Epithelial cell of proximal tubule (primary cell): Measurements from ENCODE around the gene FBXW7. TPM values are rescaled to one million over a fixed set of nuclear protein-coding genes. Genes with fewer than 3 reads are reported as not detected.

Experiments
- DNase-seq: peaks from one replicate; pipeline ENCODE4 v3.0.0-alpha.2; 2011; ENCODE audit warnings: low read depth
- H3K4me3 ChIP-seq: 2 replicates; pipeline ENCODE4 v1.5.1; 2011; ENCODE audit warnings: low read depth, mild to moderate bottlenecking, low read length
- CTCF ChIP-seq: conservative IDR thresholded peaks from 2 replicates; pipeline ENCODE4 v1.5.1; 2012; ENCODE audit warnings: low read depth, mild to moderate bottlenecking, low read length
- total RNA-seq: library from RNA; depleted of rRNA; stranded (reverse); fragments of >200 nt; gene quantifications from 2 replicates; pipeline ENCODE4 v1.2.3, GENCODE V29; 2015

Gene FBXW7
- total RNA-seq, 1 donor from 2014 or later = 32.9 TPM

DNA sequence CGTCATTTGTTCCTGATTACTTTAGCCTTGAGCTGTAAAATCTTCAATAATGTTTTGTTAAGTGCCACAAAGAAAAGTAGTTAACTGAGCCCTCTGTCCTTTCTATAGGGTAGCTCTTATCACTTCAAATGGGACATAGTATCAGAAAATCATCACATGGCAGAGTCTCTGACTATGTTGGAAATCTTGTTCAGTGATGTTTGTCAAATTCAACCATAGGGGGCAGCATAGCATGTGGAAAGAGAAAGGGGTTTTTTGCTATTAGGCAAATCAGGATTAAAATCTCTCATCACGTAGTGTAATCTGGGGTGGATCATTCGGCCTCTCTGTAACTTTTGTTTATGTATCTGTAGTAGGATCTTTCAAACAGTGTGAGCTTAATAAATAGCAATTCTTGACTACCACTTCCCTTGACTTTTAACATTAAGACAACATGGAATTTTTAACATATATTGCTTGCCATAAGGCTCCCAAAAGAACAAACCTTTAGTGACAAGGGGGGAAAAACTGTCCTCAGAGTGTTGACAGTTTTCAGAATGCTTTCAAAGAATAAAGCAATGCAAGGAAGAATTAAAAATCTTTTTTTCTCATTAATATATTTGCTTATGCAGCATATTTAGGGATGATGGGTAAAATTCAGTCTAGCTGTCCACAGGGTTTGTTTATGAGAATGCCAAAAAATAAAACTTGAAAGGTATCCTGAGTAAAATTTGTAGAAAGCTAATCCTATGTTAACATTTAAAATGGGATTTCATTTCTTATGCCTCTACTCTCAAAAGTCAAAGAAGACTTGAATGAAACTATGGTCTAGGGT, 127.2 kb downstream of the FBXW7 start:
- no peak overlapping the region for H3K4me3 ChIP-seq
- peak; percentile 15 for DNase-seq
- TF ChIP-seq CTCF = peak; percentile 81

DNA sequence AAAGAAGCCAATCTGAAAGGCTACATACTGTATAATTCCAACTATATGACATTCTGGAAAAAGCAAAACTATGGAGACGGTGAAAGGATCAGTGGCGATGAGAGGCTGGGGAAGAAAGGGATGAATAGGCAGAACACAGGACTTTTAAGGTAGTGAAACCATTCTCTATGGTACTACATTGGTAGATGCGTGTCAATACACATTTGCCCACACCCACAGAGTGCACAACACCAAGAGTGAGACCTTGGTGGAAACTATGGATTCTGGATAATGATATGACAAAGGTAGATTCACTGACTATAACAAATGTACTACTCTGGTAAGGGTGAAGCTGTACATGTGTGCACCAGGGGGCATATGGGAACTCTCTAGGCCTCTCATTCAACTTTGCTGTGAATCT, 134.5 kb downstream of the FBXW7 start:
- peak; percentile 8 for TF ChIP-seq CTCF
- no peak for DNase-seq
- H3K4me3 ChIP-seq = no peak overlapping the region

- H3K4me3 ChIP-seq = no peak overlapping the region
- no peak for DNase-seq
- no peak for TF ChIP-seq CTCF
Observed at GRCh38 chr4:152399246-152399645, 136.6 kb downstream of the FBXW7 start.

GRCh38 chr4:152398060-152398459, 137.8 kb downstream of the FBXW7 start:
- TF ChIP-seq CTCF = peak; percentile 38
- no peak for DNase-seq
- H3K4me3 ChIP-seq = no peak overlapping the region

DNA sequence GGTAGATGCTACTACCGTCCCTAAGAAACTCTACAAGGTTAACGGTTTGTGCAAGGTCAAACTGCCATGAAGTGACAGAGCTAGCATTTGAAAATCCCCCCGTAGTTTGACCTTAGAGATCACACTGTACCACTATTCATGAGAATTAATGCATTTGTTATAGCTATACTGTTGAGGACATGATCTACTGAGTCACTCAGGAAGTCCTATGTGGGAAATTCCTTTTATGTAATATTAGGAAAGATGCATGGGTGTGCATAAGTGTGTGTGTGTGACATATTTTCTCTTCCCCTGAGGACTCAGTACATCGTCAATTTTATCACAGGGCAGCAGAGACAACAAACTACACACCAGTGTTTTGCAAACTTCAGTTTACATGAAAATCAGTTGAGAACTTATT, 141.1 kb downstream of the FBXW7 start:
- DNase-seq = no peak
- H3K4me3 ChIP-seq = no peak overlapping the region
- no peak for TF ChIP-seq CTCF

DNA sequence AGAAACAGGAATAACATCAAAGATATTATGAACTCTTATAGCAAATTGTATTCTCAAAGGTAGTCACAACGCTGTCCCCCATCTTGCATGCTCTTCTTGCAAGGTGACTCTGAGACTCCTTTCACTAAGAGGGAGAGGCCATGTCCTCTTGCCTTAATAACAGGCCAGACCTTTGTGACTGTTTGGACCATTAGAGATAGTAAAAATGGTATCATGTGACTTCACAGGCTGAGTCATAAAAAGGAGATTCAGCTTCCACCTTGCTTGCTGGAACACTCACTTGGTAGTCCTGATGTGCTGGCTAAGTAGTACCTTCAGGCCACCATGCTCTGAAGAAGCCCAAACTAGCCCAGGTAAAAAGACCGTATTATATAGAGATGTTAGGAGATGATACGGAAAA, 143.8 kb downstream of the FBXW7 start:
- no peak for TF ChIP-seq CTCF
- DNase-seq = no peak
- no peak overlapping the region for H3K4me3 ChIP-seq

DNA sequence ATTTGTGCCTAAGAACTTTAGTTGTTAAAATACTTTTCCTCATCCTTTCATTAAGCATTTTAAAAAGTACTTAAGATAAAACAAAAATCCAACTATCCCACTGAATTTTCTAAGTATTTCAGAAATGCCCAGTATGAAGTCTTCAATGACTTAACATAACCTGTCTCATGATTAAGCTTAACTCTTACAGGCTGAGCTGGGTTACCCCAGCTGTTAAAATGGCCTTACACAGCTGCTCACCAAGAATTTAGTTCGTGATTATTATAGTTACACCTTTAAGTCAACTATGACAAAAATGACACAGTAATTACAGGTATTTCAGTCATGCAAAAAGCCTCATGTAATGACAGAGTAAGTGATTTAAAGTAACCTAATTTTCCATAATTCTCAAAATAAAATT, 145.7 kb downstream of the FBXW7 start:
- no peak for TF ChIP-seq CTCF
- H3K4me3 ChIP-seq = no peak overlapping the region
- DNase-seq = no peak
